Prostate gland (tissue), 2 donors: Measurements from ENCODE around the gene MFSD12.

Experiments
- POLR2A ChIP-seq: fragments of 450-650 bp; IDR thresholded peaks from one replicate; pipeline ENCODE4 v1.6.1; 2016; ENCODE audit warnings: antibody characterized with exemption, mild to moderate bottlenecking
- POLR2AphosphoS5 ChIP-seq: sonication (generic); formaldehyde crosslinking; IDR thresholded peaks from one replicate; pipeline ENCODE4 v1.6.1; 2017; ENCODE audit warnings: antibody characterized with exemption
- TF ChIP-seq, protein P1 (sequence below), 4 experiments: fragments of 200-600 bp in 2 of 4; fragments of 450-650 bp in 2 of 4; sonication (generic) in 2 of 4; IDR thresholded peaks; 1 replicate in 3 of 4; 2 replicates in 1 of 4; pipeline ENCODE4 v1.5.1; 2016 to 2019; ENCODE audit warnings: antibody characterized with exemption in 4 of 4, mild to moderate bottlenecking in 2 of 4, moderate library complexity in 2 of 4

GRCh38 chr19:3524078-3524842 lies 33.1 kb downstream of the MFSD12 start:
- TF ChIP-seq POLR2A (no peak), POLR2AphosphoS5 (no peak)
- TF ChIP-seq, protein P1, sequence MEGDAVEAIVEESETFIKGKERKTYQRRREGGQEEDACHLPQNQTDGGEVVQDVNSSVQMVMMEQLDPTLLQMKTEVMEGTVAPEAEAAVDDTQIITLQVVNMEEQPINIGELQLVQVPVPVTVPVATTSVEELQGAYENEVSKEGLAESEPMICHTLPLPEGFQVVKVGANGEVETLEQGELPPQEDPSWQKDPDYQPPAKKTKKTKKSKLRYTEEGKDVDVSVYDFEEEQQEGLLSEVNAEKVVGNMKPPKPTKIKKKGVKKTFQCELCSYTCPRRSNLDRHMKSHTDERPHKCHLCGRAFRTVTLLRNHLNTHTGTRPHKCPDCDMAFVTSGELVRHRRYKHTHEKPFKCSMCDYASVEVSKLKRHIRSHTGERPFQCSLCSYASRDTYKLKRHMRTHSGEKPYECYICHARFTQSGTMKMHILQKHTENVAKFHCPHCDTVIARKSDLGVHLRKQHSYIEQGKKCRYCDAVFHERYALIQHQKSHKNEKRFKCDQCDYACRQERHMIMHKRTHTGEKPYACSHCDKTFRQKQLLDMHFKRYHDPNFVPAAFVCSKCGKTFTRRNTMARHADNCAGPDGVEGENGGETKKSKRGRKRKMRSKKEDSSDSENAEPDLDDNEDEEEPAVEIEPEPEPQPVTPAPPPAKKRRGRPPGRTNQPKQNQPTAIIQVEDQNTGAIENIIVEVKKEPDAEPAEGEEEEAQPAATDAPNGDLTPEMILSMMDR (IDR thresholded peaks at IDR 0.05): no peak
